NCI-H146 treated with DMSO at 0.1 percent for 48 hours (cell line): ENCODE measurements around the gene SULT1C3.
"Not testable (repeated sequence)": the region's sequence is repeated elsewhere in the genome, so short reads cannot be mapped to it uniquely, and the experiment has no call there.

Source experiments
- DNase-seq: peaks from one replicate; lab custom pipeline; 2025; ENCODE audit not compliant: unreplicated experiment; lab: John Stamatoyannopoulos, UW

The SULT1C3 gene

DNA sequence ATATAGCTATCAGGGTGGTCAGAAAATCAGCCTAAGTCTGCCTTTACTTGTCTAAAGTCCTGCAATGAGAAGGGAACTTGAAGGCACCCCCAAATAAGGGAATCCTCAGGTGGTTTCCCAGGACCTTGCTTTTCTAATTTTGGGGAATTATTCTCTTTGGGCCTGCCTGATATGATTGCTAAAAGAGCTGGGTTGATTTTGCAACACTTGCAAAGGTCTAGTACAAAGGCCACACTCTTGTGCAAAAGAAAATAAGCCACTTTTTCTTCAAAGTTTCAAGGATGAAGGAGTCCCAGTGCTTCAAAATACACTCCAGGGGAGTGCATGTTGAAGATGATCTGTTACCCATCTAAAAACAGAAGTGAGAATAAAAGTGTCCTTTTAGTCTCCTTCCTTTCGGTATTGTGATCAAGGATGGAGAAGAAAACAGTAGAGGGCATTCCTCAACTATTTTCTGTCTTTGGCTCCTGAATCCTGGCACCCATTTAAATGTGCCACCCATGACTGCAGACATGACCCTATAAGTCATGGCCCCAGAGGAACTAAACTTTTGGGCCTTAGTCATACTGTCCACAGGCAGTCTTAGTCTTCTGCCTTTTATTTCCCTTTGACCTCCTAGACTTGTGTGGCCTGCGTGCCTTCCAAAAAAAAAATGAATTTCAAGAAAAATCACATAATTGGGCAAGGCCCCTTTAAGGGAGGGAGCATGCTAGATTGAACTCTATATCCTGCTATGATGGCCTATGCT is 5.1 kb downstream of the SULT1C3 start:
- DNase-seq, result no peak

DNA sequence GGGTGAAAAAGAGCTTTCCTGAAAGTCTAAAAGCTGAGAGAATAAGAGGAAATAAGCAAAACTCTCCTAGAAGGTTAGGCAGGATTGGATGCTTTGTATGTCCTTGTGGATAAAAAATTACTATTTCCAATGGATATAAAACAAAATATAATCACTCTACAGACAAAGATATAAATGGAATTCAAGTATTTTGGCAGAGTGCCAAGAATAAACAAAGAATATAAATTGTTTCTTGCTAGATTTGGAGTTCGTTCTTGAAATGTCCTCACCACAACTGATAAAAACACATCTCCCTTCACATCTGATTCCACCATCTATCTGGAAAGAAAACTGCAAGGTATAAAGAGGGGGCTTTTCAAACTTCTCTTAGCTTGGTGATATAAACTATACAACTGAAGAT is 13.3 kb downstream of the SULT1C3 start:
- no peak for DNase-seq

- DNase-seq, result no peak
Observed at GRCh38 chr2:108257757-108258331, 18.1 kb downstream of the SULT1C3 start.

- DNase-seq, result no peak
Observed at GRCh38 chr2:108260773-108261172, 21.0 kb downstream of the SULT1C3 start.

- no peak for DNase-seq
Observed at GRCh38 chr2:108262036-108262435, 22.3 kb downstream of the SULT1C3 start.

GRCh38 chr2:108263401-108263800 is 23.6 kb downstream of the SULT1C3 start:
- no peak for DNase-seq

GRCh38 chr2:108266218-108266617 is 26.4 kb downstream of the SULT1C3 start:
- DNase-seq, result no peak

- DNase-seq, result no peak
Observed at GRCh38 chr2:108267101-108267500, 27.3 kb downstream of the SULT1C3 start.

GRCh38 chr2:108268001-108268400 is 28.2 kb downstream of the SULT1C3 start:
- DNase-seq, result no peak

- DNase-seq, result no peak
Observed at GRCh38 chr2:108270346-108270745, 30.6 kb downstream of the SULT1C3 start.

GRCh38 chr2:108270768-108271506 is 31.2 kb downstream of the SULT1C3 start:
- no peak for DNase-seq

DNA sequence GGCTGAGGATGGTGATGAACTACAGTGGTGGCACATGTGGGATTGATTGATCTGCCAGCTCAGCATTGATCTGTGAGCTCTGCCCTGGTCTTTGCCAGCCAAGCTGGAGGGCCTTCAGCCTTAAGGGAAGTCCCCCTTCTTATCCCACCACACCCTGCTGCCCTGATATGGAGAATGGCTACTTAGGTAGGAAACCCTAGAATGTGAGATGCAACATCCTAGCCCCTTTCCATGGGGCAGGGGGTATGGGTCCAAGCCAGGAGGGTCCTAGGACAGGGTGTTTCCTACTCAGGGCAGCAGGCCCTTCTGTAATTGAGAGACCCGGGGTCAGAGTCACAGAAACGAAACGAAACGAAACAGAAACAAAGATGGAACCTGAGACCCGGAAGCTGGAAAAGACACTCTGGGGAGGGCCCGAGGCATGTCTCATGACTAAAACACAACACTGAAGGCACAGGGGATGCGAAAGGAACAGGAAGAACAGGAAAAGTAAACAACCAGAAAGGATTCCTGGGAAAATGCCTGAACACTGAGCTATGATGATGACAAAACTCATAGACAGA is 32.0 kb downstream of the SULT1C3 start:
- no peak for DNase-seq

GRCh38 chr2:108278631-108279030 is 38.9 kb downstream of the SULT1C3 start:
- no peak for DNase-seq

- no peak for DNase-seq
Observed at GRCh38 chr2:108279468-108279867, 39.7 kb downstream of the SULT1C3 start.

DNA sequence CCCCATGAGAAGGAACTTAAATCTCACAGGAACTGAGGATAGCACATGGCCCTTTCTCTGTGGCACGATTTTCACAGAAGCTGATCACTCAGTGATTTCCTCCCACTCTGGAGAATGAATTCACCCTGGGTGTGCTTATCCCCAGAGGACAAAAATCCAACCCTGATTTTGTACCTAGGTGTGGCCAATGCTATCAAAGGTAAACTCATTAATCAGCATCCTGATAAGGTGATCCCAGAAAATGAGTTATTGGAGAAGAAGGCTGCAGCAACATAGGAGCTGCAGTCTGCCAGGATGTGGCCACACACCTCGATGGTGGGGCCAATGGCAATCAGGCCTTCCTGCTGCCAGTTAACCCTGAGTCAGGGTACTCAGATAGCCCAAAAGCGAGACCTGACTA is 40.7 kb downstream of the SULT1C3 start:
- DNase-seq, result no peak

- not testable (repeated sequence) for DNase-seq
Observed at GRCh38 chr2:108284566-108284965, 44.8 kb downstream of the SULT1C3 start.

DNA sequence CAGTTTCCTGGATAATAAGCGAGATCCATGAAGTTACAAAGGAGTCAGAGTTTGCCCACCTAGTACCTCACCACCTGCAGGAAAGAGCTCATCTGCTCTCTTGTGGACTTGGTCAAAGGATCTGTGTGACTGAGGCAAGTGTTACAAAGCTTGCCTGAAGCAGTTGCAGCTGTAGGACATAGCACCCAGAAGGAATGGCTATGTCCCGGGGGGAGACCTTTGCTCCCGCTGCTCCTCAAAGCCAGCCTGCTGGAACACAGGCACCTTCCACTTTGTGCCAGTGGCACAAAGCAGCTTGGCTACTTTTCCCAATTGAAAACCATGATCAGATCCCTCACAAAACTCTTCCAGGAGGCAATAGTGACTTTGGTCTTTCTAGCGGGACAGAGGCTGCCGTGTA is 45.8 kb downstream of the SULT1C3 start:
- no peak for DNase-seq

DNA sequence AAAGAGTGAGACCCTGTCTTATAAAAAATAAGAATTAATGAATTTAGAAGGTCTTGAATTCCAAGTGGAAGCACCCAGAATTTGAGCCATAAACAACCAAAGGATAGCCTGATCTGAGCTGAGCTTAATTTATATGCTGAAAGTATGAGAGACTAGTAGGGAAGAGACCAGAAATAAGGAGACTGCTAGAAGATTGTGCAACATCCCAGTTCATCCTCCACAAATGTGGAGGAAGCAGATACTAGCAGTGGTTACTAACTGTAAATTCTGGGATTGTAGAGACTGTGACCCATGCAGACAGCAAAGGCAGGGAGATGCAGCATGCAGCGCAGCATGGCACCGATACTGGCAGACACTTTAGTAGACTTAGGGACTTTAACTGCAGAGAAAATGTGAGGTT is 47.4 kb downstream of the SULT1C3 start:
- no peak for DNase-seq

GRCh38 chr2:108288534-108289106 is 48.9 kb downstream of the SULT1C3 start, which contains the start of gene SULT1C2:
SULT1C2 (plus strand) TSS chr2:108288895; CDS start chr2:108293668, 4,773 bp downstream.
- DNase-seq, result no peak

DNA sequence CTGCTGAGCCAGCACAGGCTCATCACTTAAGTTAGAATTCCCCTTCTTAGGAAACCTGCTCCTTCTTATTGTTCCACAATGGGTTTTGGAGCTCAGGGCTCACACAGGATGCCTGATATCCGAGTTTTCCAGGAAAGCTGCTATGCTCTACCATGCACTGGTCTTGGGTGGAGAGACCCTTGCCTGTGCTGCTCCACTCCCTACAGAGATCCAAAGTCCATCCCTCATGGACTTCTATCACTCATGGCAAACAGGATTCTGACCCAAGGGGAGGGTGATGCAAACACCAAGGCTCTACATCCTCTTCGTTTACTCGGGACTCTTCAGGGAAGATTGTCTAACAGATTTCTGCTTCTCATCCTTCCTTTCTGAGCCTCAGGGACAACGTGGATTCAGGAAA is 54.1 kb downstream of the SULT1C3 start:
- no peak for DNase-seq

DNA sequence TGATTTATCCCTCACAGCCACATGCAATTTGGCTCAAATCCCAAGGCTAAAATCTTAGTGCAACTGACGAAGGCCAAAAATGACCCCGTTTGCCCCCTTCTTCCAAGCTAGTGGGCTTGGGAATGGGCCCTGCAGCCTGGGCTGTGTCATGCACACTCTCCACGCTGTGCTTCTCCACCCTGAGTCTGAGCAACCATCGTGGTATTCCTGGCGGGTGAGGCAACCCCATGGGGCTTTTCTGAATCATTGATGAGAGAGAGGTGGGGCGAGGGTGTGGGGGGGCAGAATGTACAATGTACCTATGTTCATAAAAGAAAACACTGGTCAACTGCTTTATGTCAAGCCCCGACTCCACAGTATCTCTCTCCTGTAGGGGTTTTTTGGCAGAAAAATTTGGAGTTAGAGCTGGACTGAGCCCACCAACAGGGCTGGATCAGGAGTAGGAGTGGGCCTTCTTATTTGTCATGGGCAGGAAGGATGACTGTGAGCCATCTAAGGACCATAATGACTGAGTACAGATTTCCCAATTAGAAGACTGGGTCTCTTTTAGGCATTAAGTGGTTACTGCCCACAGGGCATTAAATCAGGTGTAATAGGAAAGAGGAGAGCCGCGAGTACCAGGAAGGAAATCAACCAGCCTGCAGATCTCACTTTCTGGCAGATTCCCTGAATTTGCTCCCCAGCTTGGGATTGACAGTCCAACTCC is 57.8 kb downstream of the SULT1C3 start:
- DNase-seq, result no peak
